GM19240 (cell line): ENCODE data around the gene LMNA.
"Not testable (repeated sequence)": the region's sequence is repeated elsewhere in the genome, so short reads cannot be mapped to it uniquely, and the experiment has no call there.

Source experiments
- DNase-seq: peaks from one replicate; pipeline ENCODE4 v3.0.0; 2011; ENCODE audit warnings: low spot score; ENCODE audit not compliant: insufficient read length

LMNA gene

GRCh38 chr1:156104065-156104810 is 10.3 kb upstream of the LMNA start:
- DNase-seq, result no peak

DNA sequence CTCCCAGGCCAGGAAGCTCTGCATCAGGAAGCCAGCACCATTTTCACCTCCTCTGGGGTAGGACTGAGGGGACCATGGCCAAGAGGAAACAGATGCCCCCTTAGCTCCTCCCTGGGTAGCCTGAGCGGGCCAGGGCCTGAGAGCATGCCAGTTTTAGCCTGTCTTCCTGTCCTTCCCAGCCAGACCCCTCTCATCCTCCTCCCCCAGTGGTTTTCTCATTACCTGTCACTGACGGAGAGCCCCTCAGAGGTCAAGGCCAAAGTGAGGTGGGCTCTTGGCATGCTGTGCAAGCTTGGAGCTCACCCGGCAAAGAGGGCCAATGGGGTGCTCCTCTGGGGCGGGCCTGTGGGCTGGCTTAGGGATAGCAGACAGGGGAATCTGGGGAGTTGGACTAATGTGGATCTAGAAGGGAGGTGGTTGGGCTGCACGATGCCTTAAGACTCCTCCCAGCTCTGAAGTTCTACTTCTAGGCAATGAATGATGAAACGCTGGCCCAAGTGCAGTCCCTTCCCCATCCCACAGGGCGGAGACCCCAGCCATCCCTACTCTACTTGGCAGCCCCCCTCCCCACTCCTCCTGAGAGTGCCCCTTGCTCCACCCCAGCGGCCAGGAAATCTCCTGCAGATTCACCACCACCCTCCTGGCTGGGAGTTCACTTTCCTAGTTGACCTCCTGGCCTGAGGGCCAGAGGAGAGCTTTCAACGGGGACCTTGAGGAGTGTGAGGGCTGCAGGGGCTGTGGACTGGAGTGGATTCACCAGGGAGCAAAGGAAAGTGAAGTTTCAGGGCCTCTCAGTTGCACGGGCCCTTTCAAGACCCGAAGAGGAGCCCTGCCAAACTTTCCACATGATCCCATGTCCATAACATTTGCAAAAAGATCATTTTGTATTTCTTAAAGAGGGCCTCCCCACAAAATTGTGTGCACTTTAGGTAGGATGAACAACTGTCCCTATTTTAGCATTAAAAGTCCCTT is 9.4 kb upstream of the LMNA start:
- DNase-seq, result no peak

- DNase-seq, result no peak
These were observed 7.7 kb upstream of the LMNA start for GRCh38 chr1:156106624-156107488.

GRCh38 chr1:156108057-156108456 is 6.5 kb upstream of the LMNA start:
- no peak for DNase-seq

DNA sequence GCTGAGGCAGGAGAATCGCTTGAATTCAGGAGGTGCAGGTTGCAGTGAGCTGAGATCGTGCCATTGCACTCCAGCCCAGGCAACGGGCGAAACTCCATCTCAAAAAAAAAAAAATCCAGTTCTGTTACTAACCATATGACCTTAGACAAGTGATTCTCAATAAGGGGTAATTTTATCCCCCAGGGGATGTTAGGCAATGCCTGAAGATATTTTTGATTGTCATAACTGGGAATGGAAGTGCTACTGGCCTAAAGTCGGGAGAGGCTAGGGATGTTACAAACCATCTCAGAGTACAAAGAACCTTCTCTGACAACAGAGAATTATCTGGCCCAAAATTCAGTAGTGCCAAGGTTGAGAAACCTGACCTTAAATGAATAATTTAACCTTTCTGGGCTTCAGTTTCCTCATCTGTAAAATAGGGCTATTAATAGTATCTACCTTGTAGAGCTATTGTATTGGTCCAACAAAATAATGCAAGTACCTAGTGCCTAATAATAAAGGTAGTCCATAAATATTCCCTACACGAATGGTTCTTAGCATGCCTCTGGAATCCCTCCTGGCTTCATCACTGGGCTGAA is 5.8 kb upstream of the LMNA start:
- no peak for DNase-seq

GRCh38 chr1:156110252-156110651 is 4.3 kb upstream of the LMNA start:
- no peak for DNase-seq

- DNase-seq, result no peak
These were observed 3.1 kb upstream of the LMNA start for GRCh38 chr1:156111355-156111962.

- no peak for DNase-seq
These were observed 2.0 kb upstream of the LMNA start for GRCh38 chr1:156112276-156113137.

DNA sequence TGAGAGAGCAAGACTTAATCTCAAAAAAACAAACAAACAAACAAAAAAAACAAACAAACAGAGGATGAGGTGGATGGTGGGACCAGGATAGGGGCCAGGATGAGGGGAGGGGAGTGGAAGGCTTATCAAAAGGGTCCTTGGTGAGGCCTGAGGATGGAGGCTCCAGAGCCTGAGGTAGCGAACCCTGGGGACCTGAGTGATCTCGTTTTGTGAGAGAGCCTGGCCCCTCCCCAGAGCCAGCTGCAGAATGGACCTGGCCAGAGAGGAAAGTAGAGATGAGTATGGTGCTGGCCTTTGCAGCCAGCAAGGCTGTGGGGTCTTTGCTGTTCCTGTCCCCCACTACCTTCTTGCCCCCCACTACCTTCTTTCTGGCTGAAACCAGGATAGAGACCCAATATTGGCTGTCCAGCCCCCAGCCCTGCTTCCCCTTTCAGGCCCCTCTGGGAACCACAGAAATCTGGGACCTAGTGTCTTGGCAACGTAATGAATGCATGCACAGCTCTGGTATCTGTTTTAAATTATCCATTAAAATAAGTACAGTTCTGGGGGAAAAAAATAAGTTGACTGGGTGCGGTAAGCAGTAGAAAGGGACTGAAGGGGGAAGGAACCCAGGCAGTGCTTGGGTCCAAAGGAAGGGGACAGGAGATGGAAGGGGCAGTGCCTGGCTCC is 1.1 kb upstream of the LMNA start:
- no peak for DNase-seq

GRCh38 chr1:156114919-156115513 is 505 bp downstream of the LMNA start:
- no peak for DNase-seq

DNA sequence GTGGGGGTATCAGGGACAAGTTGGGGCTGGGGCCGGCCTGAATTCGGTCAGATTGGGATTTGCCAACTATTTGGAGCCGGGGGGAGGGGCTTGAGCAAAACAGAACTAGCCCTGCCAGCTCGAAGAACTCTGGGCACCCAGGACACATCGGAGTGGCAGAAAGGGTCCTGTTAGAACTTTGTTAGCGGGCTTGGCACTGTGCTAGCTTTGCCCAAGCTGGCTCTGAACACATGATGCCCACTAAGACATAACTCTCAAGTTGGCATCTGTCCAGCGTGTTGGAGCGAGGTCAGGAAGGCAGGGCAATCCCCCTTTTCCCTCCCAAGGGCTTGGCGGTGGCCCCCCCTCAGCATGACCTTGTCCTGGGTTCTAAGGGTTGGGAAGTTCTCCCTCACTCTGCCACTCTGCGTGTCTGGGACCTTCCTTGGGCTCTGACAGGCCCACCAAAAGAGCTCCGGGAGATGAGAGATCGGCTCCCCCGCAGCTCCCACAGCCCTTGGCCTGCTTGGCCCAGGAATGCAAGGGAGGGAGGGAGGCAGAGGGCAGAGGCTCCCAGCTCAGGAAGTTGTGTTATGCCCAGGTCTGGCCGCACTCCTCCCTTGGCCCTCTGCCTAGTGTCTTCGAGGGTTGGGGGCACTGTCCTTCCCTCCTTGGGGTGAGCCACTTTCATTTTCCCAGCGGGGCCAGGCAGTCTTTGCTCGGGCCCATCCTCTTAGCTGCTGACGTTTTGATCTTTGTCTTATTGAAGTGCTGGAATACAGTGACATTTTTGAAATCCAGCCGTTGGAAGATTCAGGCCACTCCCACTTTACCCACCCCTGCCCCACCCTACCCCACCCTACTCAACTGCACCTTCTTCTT is 1.2 kb downstream of the LMNA start:
- no peak for DNase-seq

GRCh38 chr1:156116731-156117130 is 2.2 kb downstream of the LMNA start:
- not testable (repeated sequence) for DNase-seq

- no peak for DNase-seq
These were observed 3.1 kb downstream of the LMNA start for GRCh38 chr1:156117414-156118176.

- no peak for DNase-seq
These were observed 3.8 kb downstream of the LMNA start for GRCh38 chr1:156118177-156118868.

DNA sequence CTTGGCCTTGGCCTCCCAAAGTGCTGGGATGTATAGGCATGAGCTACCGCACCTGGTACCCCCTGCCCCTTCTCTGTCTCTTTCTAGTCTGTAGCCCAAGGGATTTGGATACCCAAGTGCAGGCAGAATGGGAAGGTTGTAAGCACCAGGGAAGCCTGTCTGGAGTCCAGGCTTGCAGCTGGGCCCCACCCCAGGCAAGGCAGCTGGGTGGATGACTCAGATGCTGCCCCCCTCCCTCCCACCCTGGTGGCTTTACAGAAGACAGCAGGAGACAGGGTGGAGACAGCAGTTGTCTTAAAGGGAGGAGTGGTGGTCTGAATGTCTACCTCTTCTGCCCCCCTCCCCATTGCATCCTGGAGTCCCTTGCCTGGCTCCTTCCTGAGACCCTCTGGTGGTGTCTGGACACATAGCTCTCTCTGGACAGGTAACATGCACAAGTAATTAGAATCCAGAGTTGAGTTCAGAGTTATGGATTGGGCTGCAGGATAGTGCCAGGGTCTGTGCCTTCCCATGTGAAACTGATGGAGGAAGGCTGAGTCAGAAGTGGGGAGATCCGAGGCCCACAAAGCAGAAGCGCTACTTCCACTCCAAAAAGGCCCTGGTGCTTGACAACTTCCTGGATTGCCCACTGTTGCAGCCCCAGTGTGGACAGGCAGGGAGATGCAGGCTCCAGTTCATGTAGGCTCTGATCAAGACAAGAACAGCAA is 5.1 kb downstream of the LMNA start:
- DNase-seq, result no peak

GRCh38 chr1:156120318-156120717 is 5.8 kb downstream of the LMNA start:
- DNase-seq, result no peak
